GM12872 (cell line): ENCODE data around the gene PRR5L.

ENCODE experiments used
- TF ChIP-seq, protein P1 (sequence below): IDR thresholded peaks from 3 replicates; pipeline ENCODE4 v1.5.1; 2011; ENCODE audit warnings: low read depth, mild to moderate bottlenecking, low read length, moderate library complexity; ENCODE audit not compliant: insufficient read depth

The PRR5L gene

GRCh38 chr11:36295926-36296325 is at the start of gene PRR5L:
Gene PRR5L (plus strand): TSS chr11:36296288. CDS start chr11:36401122, 104,834 bp downstream.
- TF ChIP-seq, protein P1, sequence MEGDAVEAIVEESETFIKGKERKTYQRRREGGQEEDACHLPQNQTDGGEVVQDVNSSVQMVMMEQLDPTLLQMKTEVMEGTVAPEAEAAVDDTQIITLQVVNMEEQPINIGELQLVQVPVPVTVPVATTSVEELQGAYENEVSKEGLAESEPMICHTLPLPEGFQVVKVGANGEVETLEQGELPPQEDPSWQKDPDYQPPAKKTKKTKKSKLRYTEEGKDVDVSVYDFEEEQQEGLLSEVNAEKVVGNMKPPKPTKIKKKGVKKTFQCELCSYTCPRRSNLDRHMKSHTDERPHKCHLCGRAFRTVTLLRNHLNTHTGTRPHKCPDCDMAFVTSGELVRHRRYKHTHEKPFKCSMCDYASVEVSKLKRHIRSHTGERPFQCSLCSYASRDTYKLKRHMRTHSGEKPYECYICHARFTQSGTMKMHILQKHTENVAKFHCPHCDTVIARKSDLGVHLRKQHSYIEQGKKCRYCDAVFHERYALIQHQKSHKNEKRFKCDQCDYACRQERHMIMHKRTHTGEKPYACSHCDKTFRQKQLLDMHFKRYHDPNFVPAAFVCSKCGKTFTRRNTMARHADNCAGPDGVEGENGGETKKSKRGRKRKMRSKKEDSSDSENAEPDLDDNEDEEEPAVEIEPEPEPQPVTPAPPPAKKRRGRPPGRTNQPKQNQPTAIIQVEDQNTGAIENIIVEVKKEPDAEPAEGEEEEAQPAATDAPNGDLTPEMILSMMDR = no peak

DNA sequence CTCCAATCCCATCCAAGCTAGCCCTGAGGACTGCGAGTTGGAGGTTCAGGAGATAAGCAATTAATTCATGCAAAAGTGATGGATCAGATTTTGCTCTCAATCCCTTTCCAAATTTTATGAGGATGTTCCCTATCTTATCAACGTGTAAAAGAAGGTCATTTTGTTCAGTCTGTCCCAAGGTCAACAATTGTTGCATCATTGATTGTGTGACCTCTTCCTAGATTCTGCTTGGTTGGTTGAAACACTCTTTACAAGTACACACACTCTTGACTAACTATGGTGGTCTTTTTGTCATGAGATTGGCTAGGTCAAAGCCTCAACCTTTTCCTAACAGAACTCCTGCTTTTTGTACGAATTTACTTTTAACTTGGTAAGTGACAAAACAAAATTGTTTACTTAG is 48.6 kb upstream of the PRR5L start:
- TF ChIP-seq, protein P1 = no peak

GRCh38 chr11:36248436-36248835 is 47.7 kb upstream of the PRR5L start:
- TF ChIP-seq, protein P1 = no peak

DNA sequence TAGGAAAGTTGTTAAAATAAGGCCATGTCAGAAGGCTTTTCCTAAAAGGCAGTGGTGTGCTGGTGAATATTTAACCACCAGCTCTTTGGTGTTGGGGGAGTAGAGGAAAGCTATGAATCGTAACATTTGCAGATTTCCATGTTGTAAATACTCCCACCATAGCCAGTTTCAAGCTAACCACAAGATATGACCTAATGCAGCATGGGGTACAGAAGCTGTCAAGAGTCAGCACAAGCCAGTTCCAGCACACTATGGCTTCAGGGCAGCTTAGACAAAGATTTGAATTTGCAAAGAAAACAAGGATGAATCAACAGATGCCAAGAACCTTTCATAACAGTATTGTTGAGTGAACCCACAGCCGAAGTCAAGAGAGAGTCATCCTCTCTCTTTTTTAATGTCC is 46.8 kb upstream of the PRR5L start:
- TF ChIP-seq, protein P1 = no peak

GRCh38 chr11:36251823-36252222 is 44.3 kb upstream of the PRR5L start:
- TF ChIP-seq, protein P1 = no peak

GRCh38 chr11:36253238-36253637 is 42.9 kb upstream of the PRR5L start:
- TF ChIP-seq, protein P1 = no peak

GRCh38 chr11:36254713-36255112 is 41.4 kb upstream of the PRR5L start:
- TF ChIP-seq, protein P1 = no peak

DNA sequence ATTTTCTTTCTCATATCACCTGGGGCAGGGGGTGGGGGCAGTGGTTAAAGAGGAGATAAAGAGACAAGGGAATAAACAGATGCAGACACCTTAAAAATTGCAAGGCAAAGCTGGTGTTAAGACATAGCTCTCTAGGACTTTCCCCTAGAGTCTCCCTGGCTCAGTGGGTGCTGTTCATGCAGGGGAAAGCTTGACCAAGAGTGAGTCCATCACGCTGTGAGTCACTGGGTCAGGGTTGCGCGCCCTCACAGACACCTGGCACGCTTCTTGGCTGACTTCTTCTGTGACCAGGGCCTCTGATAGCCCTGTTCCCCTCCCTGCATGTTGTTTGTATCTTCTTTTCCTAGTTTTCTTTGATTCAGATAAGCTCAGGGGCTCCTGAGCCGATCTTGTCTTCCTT is 38.7 kb upstream of the PRR5L start:
- TF ChIP-seq, protein P1 = no peak
